ENCODE results near the gene ZSCAN5C.

DNA sequence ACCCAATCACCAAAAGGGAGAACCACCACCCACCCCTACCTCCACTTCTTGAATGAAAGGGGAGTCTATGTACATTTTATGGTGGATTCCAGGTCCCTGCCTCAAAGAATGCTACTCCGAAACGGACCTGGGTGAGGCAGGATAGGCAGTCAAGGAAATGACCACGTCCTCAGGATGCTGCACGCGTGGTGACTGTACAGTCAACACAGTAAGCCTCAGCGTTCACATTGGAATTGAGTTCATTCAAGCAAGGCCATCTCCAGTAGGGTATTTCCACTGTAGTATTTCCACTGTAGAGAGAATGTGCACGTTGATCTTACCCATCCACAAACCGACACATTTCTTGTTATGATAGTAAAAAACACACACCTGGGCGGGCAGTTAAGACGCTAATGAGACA, 16.9 kb downstream of the ZSCAN5C start:
- TF ChIP-seq YY1 (IDR thresholded peaks at IDR 0.05; ENCODE audit: insufficient read depth, insufficient read length) (no peak), ZNF274 (IDR thresholded peaks at IDR 0.05; ENCODE audit: low read depth, low read length) (no peak)
